ENCODE results near the gene OR2T4. TPM values are rescaled to one million over a fixed set of nuclear protein-coding genes. Genes with fewer than 3 reads are reported as not detected.

Gene OR2T4
- total RNA-seq, 1 experiment from 2014 or later, result not detected

DNA sequence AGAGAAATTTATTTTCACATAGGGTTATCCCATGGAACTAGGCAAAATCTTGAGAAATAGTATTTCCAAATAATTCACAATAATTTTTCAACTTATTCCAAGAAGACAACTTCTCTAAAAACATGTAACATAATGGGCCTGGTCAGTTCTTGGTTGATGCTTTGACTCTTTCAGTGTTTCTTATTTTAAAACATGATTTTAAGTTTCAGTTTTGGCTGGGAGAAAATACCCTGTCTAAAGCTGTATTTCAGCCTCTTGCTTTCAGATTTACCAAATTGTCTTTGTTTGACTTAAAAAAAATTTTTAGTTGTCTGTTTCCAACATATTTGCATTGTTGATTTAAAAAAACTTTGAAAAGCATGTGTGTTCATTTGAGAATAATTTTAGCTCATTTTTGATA lies 5.1 kb downstream of the OR2T4 start:
- Histone ChIP-seq H3K36me3 (ENCODE audit: control insufficient read depth, insufficient read depth, low read length) (no peaks in the 10 kb centered on the region), H3K4me1 (no peaks in the 10 kb centered on the region), H3K9me3 (no peaks in the 10 kb centered on the region), H3K4me3 (ENCODE audit: low read depth, low read length) (no peak overlapping the region), H3K27me3 (replicated peaks; ENCODE audit: control insufficient read depth, insufficient read depth, low read length) (no peaks in the 10 kb centered on the region)
- Mint-ChIP-seq H3K9me3 (ENCODE audit: unreplicated experiment) (peaks cover 14% of the 10 kb centered on the region), H3K27me3 (ENCODE audit: insufficient read depth, unreplicated experiment) (no peaks in the 10 kb centered on the region), H3K27ac (ENCODE audit: unreplicated experiment) (no peak overlapping the region), H3K4me3 (ENCODE audit: unreplicated experiment) (no peak overlapping the region), H3K36me3 (ENCODE audit: insufficient read depth, unreplicated experiment) (no peaks in the 10 kb centered on the region), H3K4me1 (ENCODE audit: low read depth, unreplicated experiment) (no peaks in the 10 kb centered on the region)
- intact Hi-C loops (cut with micrococcal nuclease; ENCODE audit: unreplicated experiment), result no loop called here
- no peak for DNase-seq
- ChIA-PET CTCF (no interaction called here), POLR2A (no interaction called here)
- TF ChIP-seq, protein P1, sequence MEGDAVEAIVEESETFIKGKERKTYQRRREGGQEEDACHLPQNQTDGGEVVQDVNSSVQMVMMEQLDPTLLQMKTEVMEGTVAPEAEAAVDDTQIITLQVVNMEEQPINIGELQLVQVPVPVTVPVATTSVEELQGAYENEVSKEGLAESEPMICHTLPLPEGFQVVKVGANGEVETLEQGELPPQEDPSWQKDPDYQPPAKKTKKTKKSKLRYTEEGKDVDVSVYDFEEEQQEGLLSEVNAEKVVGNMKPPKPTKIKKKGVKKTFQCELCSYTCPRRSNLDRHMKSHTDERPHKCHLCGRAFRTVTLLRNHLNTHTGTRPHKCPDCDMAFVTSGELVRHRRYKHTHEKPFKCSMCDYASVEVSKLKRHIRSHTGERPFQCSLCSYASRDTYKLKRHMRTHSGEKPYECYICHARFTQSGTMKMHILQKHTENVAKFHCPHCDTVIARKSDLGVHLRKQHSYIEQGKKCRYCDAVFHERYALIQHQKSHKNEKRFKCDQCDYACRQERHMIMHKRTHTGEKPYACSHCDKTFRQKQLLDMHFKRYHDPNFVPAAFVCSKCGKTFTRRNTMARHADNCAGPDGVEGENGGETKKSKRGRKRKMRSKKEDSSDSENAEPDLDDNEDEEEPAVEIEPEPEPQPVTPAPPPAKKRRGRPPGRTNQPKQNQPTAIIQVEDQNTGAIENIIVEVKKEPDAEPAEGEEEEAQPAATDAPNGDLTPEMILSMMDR (IDR thresholded peaks at IDR 0.05; ENCODE audit: insufficient read depth in 1 of 2, low read depth in 1 of 2, low read length in 1 of 2, severe bottlenecking in 1 of 2, unreplicated experiment in 1 of 2), result no peak
- BruUV-seq (replicated peaks), result no TSS peak

DNA sequence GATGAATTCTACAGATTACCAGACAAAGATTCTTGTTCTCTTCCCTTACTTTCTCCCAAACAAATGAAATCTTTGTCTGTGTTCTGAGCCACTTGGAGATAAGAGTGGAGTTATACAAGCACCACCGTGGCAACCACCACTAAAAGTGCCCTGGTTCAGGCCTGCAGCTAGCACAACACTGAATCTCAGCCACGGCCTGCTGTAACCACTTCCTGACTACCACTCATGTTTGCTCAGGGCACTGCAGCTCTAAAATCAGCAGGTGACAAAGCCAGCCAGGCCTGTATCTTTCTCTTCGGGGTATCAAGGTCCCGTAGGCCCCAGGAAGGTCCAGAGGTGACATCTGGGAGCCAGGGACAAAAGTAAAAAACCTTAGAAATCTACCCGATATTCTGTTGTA lies 10.9 kb downstream of the OR2T4 start:
- no peaks in the 10 kb centered on the region for H3K36me3 Mint-ChIP-seq (ENCODE audit: insufficient read depth, unreplicated experiment)
- H3K27ac Mint-ChIP-seq (ENCODE audit: unreplicated experiment), result no peak overlapping the region
- BruUV-seq (replicated peaks), result no TSS peak
- no peaks in the 10 kb centered on the region for H3K4me1 Mint-ChIP-seq (ENCODE audit: low read depth, unreplicated experiment)
- POLR2A ChIA-PET, result no interaction called here
- peaks cover 14% of the 10 kb centered on the region for H3K9me3 Mint-ChIP-seq (ENCODE audit: unreplicated experiment)
- H3K4me3 Mint-ChIP-seq (ENCODE audit: unreplicated experiment), result no peak overlapping the region
- TF ChIP-seq, protein P1 (IDR thresholded peaks at IDR 0.05; ENCODE audit: insufficient read depth in 1 of 2, low read depth in 1 of 2, low read length in 1 of 2, severe bottlenecking in 1 of 2, unreplicated experiment in 1 of 2), result no peak
- no peaks in the 10 kb centered on the region for H3K27me3 ChIP-seq (replicated peaks; ENCODE audit: control insufficient read depth, insufficient read depth, low read length)
- CTCF ChIA-PET, result no interaction called here
- no peaks in the 10 kb centered on the region for H3K4me1 ChIP-seq
- DNase-seq, result no peak
- no peaks in the 10 kb centered on the region for H3K9me3 ChIP-seq
- H3K4me3 ChIP-seq (ENCODE audit: low read depth, low read length), result no peak overlapping the region
- H3K27me3 Mint-ChIP-seq (ENCODE audit: insufficient read depth, unreplicated experiment), result no peaks in the 10 kb centered on the region
- no peaks in the 10 kb centered on the region for H3K36me3 ChIP-seq (ENCODE audit: control insufficient read depth, insufficient read depth, low read length)
- intact Hi-C loops (cut with micrococcal nuclease; ENCODE audit: unreplicated experiment), result no loop called here

DNA sequence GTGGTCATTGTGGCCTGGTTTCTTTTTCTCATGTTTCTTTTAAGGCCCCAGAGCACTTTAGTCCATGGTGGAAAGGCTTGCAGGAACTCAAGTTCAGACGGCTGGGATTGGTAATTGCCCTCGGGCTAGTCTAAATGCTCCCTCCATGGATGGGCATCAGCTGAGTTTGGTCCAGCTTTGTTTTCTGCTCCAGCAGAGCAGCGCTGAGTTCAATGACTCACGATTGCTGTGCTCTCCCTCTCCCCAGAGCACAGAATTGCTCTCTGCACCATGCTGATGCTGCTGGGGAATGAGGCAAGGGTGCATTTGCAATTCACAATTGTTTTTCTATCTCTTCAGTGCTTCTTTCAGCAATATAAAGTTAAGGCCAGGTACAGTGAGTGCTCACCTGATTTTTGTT lies 12.3 kb downstream of the OR2T4 start:
- ChIA-PET CTCF (no interaction called here), POLR2A (no interaction called here)
- no peaks in the 10 kb centered on the region for H3K36me3 Mint-ChIP-seq (ENCODE audit: insufficient read depth, unreplicated experiment)
- H3K27me3 Mint-ChIP-seq (ENCODE audit: insufficient read depth, unreplicated experiment), result no peaks in the 10 kb centered on the region
- intact Hi-C loops (cut with micrococcal nuclease; ENCODE audit: unreplicated experiment), result no loop called here
- no peaks in the 10 kb centered on the region for H3K4me1 Mint-ChIP-seq (ENCODE audit: low read depth, unreplicated experiment)
- H3K9me3 Mint-ChIP-seq (ENCODE audit: unreplicated experiment), result peaks cover 14% of the 10 kb centered on the region
- Histone ChIP-seq H3K9me3 (no peaks in the 10 kb centered on the region), H3K4me1 (no peaks in the 10 kb centered on the region), H3K27me3 (replicated peaks; ENCODE audit: control insufficient read depth, insufficient read depth, low read length) (no peaks in the 10 kb centered on the region), H3K4me3 (ENCODE audit: low read depth, low read length) (no peak overlapping the region), H3K36me3 (ENCODE audit: control insufficient read depth, insufficient read depth, low read length) (no peaks in the 10 kb centered on the region)
- no TSS peak for BruUV-seq (replicated peaks)
- DNase-seq, result no peak
- TF ChIP-seq, protein P1 (IDR thresholded peaks at IDR 0.05; ENCODE audit: insufficient read depth in 1 of 2, low read depth in 1 of 2, low read length in 1 of 2, severe bottlenecking in 1 of 2, unreplicated experiment in 1 of 2), result no peak
- no peak overlapping the region for H3K4me3 Mint-ChIP-seq (ENCODE audit: unreplicated experiment)
- no peak overlapping the region for H3K27ac Mint-ChIP-seq (ENCODE audit: unreplicated experiment)
